ENCODE data around the gene CSF1.

Gene CSF1

GRCh38 chr1:109898842-109899241 lies 11.8 kb upstream of the CSF1 start:
- no peak overlapping the region for H3K27ac ChIP-seq
- TF ChIP-seq ZFX (IDR thresholded peaks at IDR 0.05) (no peak), CTCF (conservative IDR thresholded peaks at IDR 0.05) (no peak)

GRCh38 chr1:109901141-109901523 lies 9.5 kb upstream of the CSF1 start:
- H3K27ac ChIP-seq = no peak overlapping the region
- TF ChIP-seq ZFX (IDR thresholded peaks at IDR 0.05) (no peak), CTCF (conservative IDR thresholded peaks at IDR 0.05) (no peak)

GRCh38 chr1:109901524-109902145 lies 9.0 kb upstream of the CSF1 start:
- TF ChIP-seq CTCF (conservative IDR thresholded peaks at IDR 0.05) (no peak), ZFX (IDR thresholded peaks at IDR 0.05) (no peak)
- H3K27ac ChIP-seq = no peak overlapping the region

GRCh38 chr1:109902204-109902985 lies 8.3 kb upstream of the CSF1 start:
- H3K27ac ChIP-seq = no peak overlapping the region
- TF ChIP-seq ZFX (IDR thresholded peaks at IDR 0.05) = no peak
- TF ChIP-seq CTCF (conservative IDR thresholded peaks at IDR 0.05) = no peak

GRCh38 chr1:109903376-109903930 lies 7.2 kb upstream of the CSF1 start:
- no peak overlapping the region for H3K27ac ChIP-seq
- TF ChIP-seq ZFX (IDR thresholded peaks at IDR 0.05) = no peak
- no peak for TF ChIP-seq CTCF (conservative IDR thresholded peaks at IDR 0.05)

- H3K27ac ChIP-seq = no peak overlapping the region
- no peak for TF ChIP-seq CTCF (conservative IDR thresholded peaks at IDR 0.05)
- TF ChIP-seq ZFX (IDR thresholded peaks at IDR 0.05) = no peak
These were observed 6.4 kb upstream of the CSF1 start for GRCh38 chr1:109904105-109904817.

GRCh38 chr1:109905491-109905890 lies 5.2 kb upstream of the CSF1 start:
- H3K27ac ChIP-seq = no peak overlapping the region
- no peak for TF ChIP-seq CTCF (conservative IDR thresholded peaks at IDR 0.05)
- no peak for TF ChIP-seq ZFX (IDR thresholded peaks at IDR 0.05)
